Endothelial cell of umbilical vein (primary cell): ENCODE data around the gene PTRHD1. TPM values are rescaled to one million over a fixed set of nuclear protein-coding genes. Genes with fewer than 3 reads are reported as not detected.

Experiments
- BruUV-seq: library from RNA; stranded (reverse); fragments of 400-500 nt; replicated peaks from 2 replicates; lab custom pipeline; 2021; lab: Mats Ljungman, UMichigan
- CTCF ChIA-PET: fragments of 300-600, 350-600 bp; sonication (Branson Sonifier 250); formaldehyde crosslinking; loops from one replicate; lab custom pipeline; 2021; ENCODE audit warnings: antibody characterized with exemption, inconsistent platforms; lab: Charles Lee
- POLR2A ChIA-PET: fragments of 300-600, 350-600 bp; sonication (Branson Sonifier 250); formaldehyde crosslinking; loops from one replicate; lab custom pipeline; 2021; ENCODE audit warnings: antibody characterized with exemption, inconsistent platforms; lab: Charles Lee
- DNase-seq: peaks from one replicate; pipeline ENCODE4 v3.0.0-alpha.2; 2011; ENCODE audit warnings: low read depth, low spot score
- FAIRE-seq: peaks from 2 replicates; lab custom pipeline; 2011; peaks lifted over from hg19 to GRCh38; lab: Jason Lieb, UNC
- H2AFZ ChIP-seq: 2 replicates; pipeline ENCODE4 v1.6.0; 2012; ENCODE audit warnings: low read depth, low read length, control low read depth, inconsistent platforms
- H3K27ac ChIP-seq: 2 replicates; pipeline ENCODE4 v1.5.1; 2011; ENCODE audit warnings: low read depth, mild to moderate bottlenecking, control low read depth, low read length, moderate library complexity; ENCODE audit not compliant: insufficient read depth
- H3K27me3 ChIP-seq, 2 experiments: 2 replicates each; pipeline versions ENCODE4 v1.6.0 to v1.6.1; 2011; ENCODE audit warnings: low read length in 2 of 2, mixed read lengths in 1 of 2; ENCODE audit not compliant: control insufficient read depth in 2 of 2, insufficient read depth in 2 of 2
- H3K36me3 ChIP-seq, 2 experiments: 2 replicates in 1 of 2; 3 replicates in 1 of 2; pipeline ENCODE4 v1.5.1; 2011; ENCODE audit warnings: low read length in 2 of 2, mild to moderate bottlenecking in 1 of 2, moderate library complexity in 1 of 2; ENCODE audit not compliant: control insufficient read depth in 2 of 2, insufficient read depth in 2 of 2; ENCODE audit errors: extremely low read depth in 1 of 2
- H3K4me1 ChIP-seq: 3 replicates; pipeline ENCODE4 v1.5.1; 2011; ENCODE audit warnings: mild to moderate bottlenecking, low read length; ENCODE audit not compliant: control insufficient read depth, insufficient read depth; ENCODE audit errors: extremely low read depth
- H3K4me2 ChIP-seq: 2 replicates; pipeline ENCODE4 v1.6.1; 2011; ENCODE audit warnings: low read length, control low read depth, mixed read lengths; ENCODE audit not compliant: insufficient read depth
- H3K4me3 ChIP-seq, 3 experiments: fragments of 200-600 bp in 1 of 3; sonication (generic), shearing (Covaris generic) in 1 of 3; replicated peaks in 1 of 3; 2 replicates each; pipeline ENCODE4 v1.5.1; 2011 to 2016; ENCODE audit warnings: control low read depth in 3 of 3, low read length in 3 of 3, mild to moderate bottlenecking in 2 of 3, inconsistent platforms in 1 of 3, low read depth in 1 of 3, moderate library complexity in 1 of 3; ENCODE audit not compliant: insufficient read depth in 1 of 3
- H3K79me2 ChIP-seq: 2 replicates; pipeline ENCODE4 v1.6.0; 2012; ENCODE audit warnings: low read length, inconsistent platforms; ENCODE audit not compliant: control insufficient read depth, insufficient read depth
- H3K9ac ChIP-seq: replicated peaks from 2 replicates; pipeline ENCODE3; 2011; ENCODE audit warnings: low read length, control low read depth; ENCODE audit not compliant: insufficient read depth; ENCODE audit errors: extremely low read depth
- H3K9me1 ChIP-seq: replicated peaks from 3 replicates; pipeline ENCODE4 v1.6.0; 2011; ENCODE audit warnings: mild to moderate bottlenecking, low read length; ENCODE audit not compliant: control insufficient read depth, insufficient read depth; ENCODE audit errors: extremely low read depth
- H3K9me3 ChIP-seq: replicated peaks from 2 replicates; pipeline ENCODE4 v1.5.1; 2012; ENCODE audit warnings: low read length, inconsistent platforms; ENCODE audit not compliant: control insufficient read depth, insufficient read depth
- H4K20me1 ChIP-seq: replicated peaks from 2 replicates; pipeline ENCODE3; 2011; ENCODE audit warnings: mild to moderate bottlenecking, low read length; ENCODE audit not compliant: control insufficient read depth, insufficient read depth; ENCODE audit errors: extremely low read depth
- EZH2 ChIP-seq: IDR thresholded peaks from 2 replicates; pipeline ENCODE4 v1.6.1; 2012; ENCODE audit warnings: borderline replicate concordance, low read depth, mild to moderate bottlenecking, moderate library complexity, low read length, inconsistent platforms; ENCODE audit not compliant: severe bottlenecking
- FOS ChIP-seq: IDR thresholded peaks from 2 replicates; pipeline ENCODE4 v1.6.1; 2011; ENCODE audit warnings: mild to moderate bottlenecking, low read length, moderate library complexity, borderline replicate concordance; ENCODE audit not compliant: insufficient read depth
- GATA2 ChIP-seq: IDR thresholded peaks from 2 replicates; pipeline ENCODE4 v1.7.0; 2011; ENCODE audit warnings: low read depth, mild to moderate bottlenecking, moderate library complexity, mixed read lengths, low read length; ENCODE audit not compliant: insufficient read length, insufficient read depth
- JUN ChIP-seq: IDR thresholded peaks from 2 replicates; pipeline ENCODE4 v1.6.1; 2011; ENCODE audit warnings: borderline replicate concordance, low read depth; ENCODE audit not compliant: insufficient read length, insufficient read depth
- MYC ChIP-seq: IDR thresholded peaks from one replicate; pipeline ENCODE4 v1.6.1; 2011; ENCODE audit warnings: mild to moderate bottlenecking, low read depth, low read length
- POLR2A ChIP-seq: IDR thresholded peaks from 2 replicates; pipeline ENCODE4 v1.6.1; 2012; ENCODE audit warnings: low read depth, mild to moderate bottlenecking, control low read depth, low read length
- POLR2AphosphoS5 ChIP-seq: IDR thresholded peaks from 2 replicates; pipeline ENCODE4 v1.6.1; 2012; ENCODE audit warnings: low read depth, mild to moderate bottlenecking, control low read depth, low read length, moderate library complexity; ENCODE audit not compliant: insufficient read depth
- dilution Hi-C: fragments of 300-500 bp; cut with MboI; formaldehyde crosslinking; loops from one replicate; pipeline ENCODE4 v1.15.0; 2019; ENCODE audit warnings: low sequenced_read_pairs; ENCODE audit not compliant: extremely low pct_ligation_motif_present
- intact Hi-C: fragments of 100-400 bp; cut with micrococcal nuclease; formaldehyde crosslinking; loops from one replicate; pipeline ENCODE4 v1.10.0; 2022
- polyA plus RNA-seq, 4 experiments: library from polyadenylated mRNA; depleted of rRNA in 3 of 4; stranded (reverse) in 3 of 4; unstranded in 1 of 4; fragments of >200 nt; gene quantifications; 2 replicates each; pipeline versions ENCODE4 v1.2.1 to v1.2.3, GENCODE V29; 2011 to 2012; ENCODE audit warnings: missing spikeins in 1 of 4
- total RNA-seq: library from RNA; stranded (reverse); gene quantifications from 2 replicates; pipeline ENCODE4 v1.2.3, GENCODE V29; 2021
- TF ChIP-seq, protein P1 (sequence below), 2 donors: IDR thresholded peaks; 1 replicate in 1 of 2; 2 replicates in 1 of 2; pipeline ENCODE4 v1.5.1; 2011; ENCODE audit warnings: low read length in 2 of 2, mild to moderate bottlenecking in 2 of 2, moderate library complexity in 2 of 2, control low read depth in 1 of 2, inconsistent platforms in 1 of 2, low read depth in 1 of 2; ENCODE audit not compliant: insufficient read depth in 1 of 2; ENCODE audit errors: extremely low read depth in 1 of 2
- TF ChIP-seq, protein P2 (sequence below): IDR thresholded peaks from 2 replicates; pipeline ENCODE4 v1.6.1; 2011; ENCODE audit not compliant: insufficient read depth, insufficient read length

PTRHD1 gene
- total and polyA plus RNA-seq, 2 donors (not counting 3 experiments of a cell fraction or from before 2014, with no cell fraction given) = 41.1 to 68.8 TPM

DNA sequence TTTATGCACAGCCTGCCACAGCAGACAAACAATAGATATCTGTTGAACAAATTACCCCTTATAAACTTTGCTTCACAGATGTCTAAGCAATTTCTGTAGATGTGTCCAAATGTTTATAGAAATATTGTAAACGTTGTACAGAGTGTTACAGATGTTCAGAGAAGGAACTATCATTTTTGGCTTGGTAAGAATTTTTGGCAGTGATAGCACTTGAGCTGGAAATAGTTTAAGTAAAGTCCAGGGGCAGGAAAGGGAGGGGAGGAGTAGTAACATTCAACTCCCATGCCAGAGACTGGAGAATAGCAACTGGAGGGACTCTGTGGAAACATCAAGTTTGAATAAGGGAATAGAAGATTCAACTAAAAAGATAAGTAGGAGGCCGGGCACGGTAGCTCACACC is 4.4 kb downstream of the PTRHD1 start:
- intact Hi-C loops = no loop called here
- Histone ChIP-seq H3K9ac (no peak overlapping the region), H3K79me2 (peaks cover 4% of the 10 kb centered on the region), H3K4me2 (no peak overlapping the region), H3K27ac (no peak overlapping the region), H3K9me1 (no peaks in the 10 kb centered on the region), H3K9me3 (no peaks in the 10 kb centered on the region), H3K4me3 (no peak overlapping the region), H3K36me3 (no peaks in the 10 kb centered on the region), H4K20me1 (no peaks in the 10 kb centered on the region), H2AFZ (no peak overlapping the region), H3K4me1 (peaks cover 4% of the 10 kb centered on the region), H3K27me3 (no peaks in the 10 kb centered on the region)
- DNase-seq (no peak), FAIRE-seq (no peak)
- dilution Hi-C loops = no loop called here
- no TSS peak for BruUV-seq
- POLR2A ChIA-PET = no interaction called here
- TF ChIP-seq, protein P1, sequence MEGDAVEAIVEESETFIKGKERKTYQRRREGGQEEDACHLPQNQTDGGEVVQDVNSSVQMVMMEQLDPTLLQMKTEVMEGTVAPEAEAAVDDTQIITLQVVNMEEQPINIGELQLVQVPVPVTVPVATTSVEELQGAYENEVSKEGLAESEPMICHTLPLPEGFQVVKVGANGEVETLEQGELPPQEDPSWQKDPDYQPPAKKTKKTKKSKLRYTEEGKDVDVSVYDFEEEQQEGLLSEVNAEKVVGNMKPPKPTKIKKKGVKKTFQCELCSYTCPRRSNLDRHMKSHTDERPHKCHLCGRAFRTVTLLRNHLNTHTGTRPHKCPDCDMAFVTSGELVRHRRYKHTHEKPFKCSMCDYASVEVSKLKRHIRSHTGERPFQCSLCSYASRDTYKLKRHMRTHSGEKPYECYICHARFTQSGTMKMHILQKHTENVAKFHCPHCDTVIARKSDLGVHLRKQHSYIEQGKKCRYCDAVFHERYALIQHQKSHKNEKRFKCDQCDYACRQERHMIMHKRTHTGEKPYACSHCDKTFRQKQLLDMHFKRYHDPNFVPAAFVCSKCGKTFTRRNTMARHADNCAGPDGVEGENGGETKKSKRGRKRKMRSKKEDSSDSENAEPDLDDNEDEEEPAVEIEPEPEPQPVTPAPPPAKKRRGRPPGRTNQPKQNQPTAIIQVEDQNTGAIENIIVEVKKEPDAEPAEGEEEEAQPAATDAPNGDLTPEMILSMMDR (IDR thresholded peaks at IDR 0.05; ENCODE audit: extremely low read depth in 1 of 2, insufficient read depth in 1 of 2, low read depth in 1 of 2, low read length in 2 of 2) = no peak
- TF ChIP-seq JUN = no peak
- no peak for TF ChIP-seq GATA2
- TF ChIP-seq, protein P2, sequence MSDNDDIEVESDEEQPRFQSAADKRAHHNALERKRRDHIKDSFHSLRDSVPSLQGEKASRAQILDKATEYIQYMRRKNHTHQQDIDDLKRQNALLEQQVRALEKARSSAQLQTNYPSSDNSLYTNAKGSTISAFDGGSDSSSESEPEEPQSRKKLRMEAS = no peak
- TF ChIP-seq POLR2A = no peak
- TF ChIP-seq MYC = no peak
- TF ChIP-seq POLR2AphosphoS5 = no peak
- TF ChIP-seq EZH2 = no peak
- TF ChIP-seq FOS = no peak
- CTCF ChIA-PET = interaction anchor here (0.7 to 2.0 kb wide), 3 partner anchors 39 to 366 kb away, joined by 3 to 8 read pairs (median 4); no protein-coding TSS in a partner anchor
